HepG2 (cell line): ENCODE data around the gene ARFGEF3. TPM values are rescaled to one million over a fixed set of nuclear protein-coding genes. Genes with fewer than 3 reads are reported as not detected.
A peak's percentile ranks its signal among the peaks of the same experiment; 100 is the strongest.

ENCODE experiments used
- ATAC-seq: fragments of 200-7000 bp; cut with Tn5 transposase; 3 replicates; pipeline ENCODE4 v1.9.1; 2020; ENCODE audit warnings: mild to moderate bottlenecking, moderate library complexity
- BruUV-seq: library from RNA; stranded (reverse); fragments of 400-500 nt; replicated peaks from 2 replicates; lab custom pipeline; 2021; lab: Mats Ljungman, UMichigan
- CTCF ChIA-PET: fragments of 300-600 bp; formaldehyde crosslinking; extraction: SDS; loops from one replicate; lab custom pipeline; 2021; ENCODE audit warnings: low total read pairs, inconsistent platforms, low intra/inter-chr PET ratio; lab: Yijun Ruan, JAX
- POLR2A ChIA-PET: fragments of 350-600 bp; sonication (Branson Sonifier 250); formaldehyde crosslinking; loops from one replicate; lab custom pipeline; 2020; ENCODE audit warnings: antibody characterized with exemption, inconsistent platforms; lab: Yijun Ruan, JAX
- DNase-seq: peaks from one replicate; pipeline ENCODE4 v3.0.0-alpha.2; 2015; ENCODE audit warnings: low spot score
- FAIRE-seq: peaks from 3 replicates; lab custom pipeline; 2011; peaks lifted over from hg19 to GRCh38; lab: Jason Lieb, UNC
- H2AFZ ChIP-seq: one replicate; pipeline ENCODE4 v1.6.1; 2011; ENCODE audit warnings: low read length, inconsistent platforms
- H3K27ac ChIP-seq: fragments of 300-600 bp; 3 replicates; pipeline ENCODE4 v1.8.0; 2011; ENCODE audit warnings: mixed run types, mild to moderate bottlenecking, mixed read lengths, low read length, inconsistent platforms; ENCODE audit not compliant: insufficient read depth; ENCODE audit errors: extremely low read length
- H3K27me3 ChIP-seq, 2 experiments: fragments of 200-600 bp in 1 of 2; 2 replicates in 1 of 2; 3 replicates in 1 of 2; pipeline versions ENCODE4 v1.6.0 to v1.8.0; 2011; ENCODE audit warnings: low read length in 2 of 2, mild to moderate bottlenecking in 2 of 2, moderate library complexity in 2 of 2, inconsistent platforms in 1 of 2; ENCODE audit not compliant: insufficient read depth in 2 of 2, control insufficient read depth in 1 of 2
- H3K36me3 ChIP-seq, 2 experiments: fragments of 200-600 bp in 1 of 2; replicated peaks in 1 of 2; 2 replicates in 1 of 2; 3 replicates in 1 of 2; pipeline versions ENCODE4 v1.5.1 to v1.8.0; 2011; ENCODE audit warnings: low read length in 2 of 2, inconsistent platforms in 1 of 2; ENCODE audit not compliant: insufficient read depth in 2 of 2, control insufficient read depth in 1 of 2
- H3K4me1 ChIP-seq: 2 replicates; pipeline ENCODE4 v1.5.1; 2012; ENCODE audit warnings: low read length, inconsistent platforms; ENCODE audit not compliant: insufficient read depth
- H3K4me2 ChIP-seq: 2 replicates; pipeline ENCODE4 v1.6.0; 2011; ENCODE audit warnings: low read depth, low read length, inconsistent platforms
- H3K4me3 ChIP-seq, 3 experiments: fragments of 200-600 bp in 1 of 3; sonication (generic), shearing (Covaris generic) in 1 of 3; replicated peaks in 1 of 3; 2 replicates each; pipeline ENCODE4 v1.5.1; 2011 to 2016; ENCODE audit warnings: low read length in 3 of 3, inconsistent platforms in 2 of 3, low read depth in 2 of 3, mild to moderate bottlenecking in 2 of 3, control low read depth in 1 of 3, mixed read lengths in 1 of 3; ENCODE audit not compliant: insufficient read depth in 1 of 3
- H3K79me2 ChIP-seq: one replicate; pipeline ENCODE4 v1.6.1; 2011; ENCODE audit warnings: low read length, inconsistent platforms; ENCODE audit not compliant: insufficient read depth
- H3K9ac ChIP-seq: 2 replicates; pipeline ENCODE4 v1.6.0; 2011; ENCODE audit warnings: mild to moderate bottlenecking, low read depth, low read length, inconsistent platforms; ENCODE audit not compliant: insufficient read depth
- H3K9me3 ChIP-seq: 2 replicates; pipeline ENCODE4 v1.5.1; 2012; ENCODE audit warnings: mild to moderate bottlenecking, low read length
- H4K20me1 ChIP-seq: 2 replicates; pipeline ENCODE4 v1.6.0; 2011; ENCODE audit warnings: inconsistent platforms, mild to moderate bottlenecking, low read length, moderate library complexity; ENCODE audit not compliant: insufficient read depth
- MAFF ChIP-seq: IDR thresholded peaks from 2 replicates; pipeline ENCODE4 v1.6.1; 2011; ENCODE audit warnings: low read depth, low read length, improper control_type of control experiment
- MAFK ChIP-seq, 2 experiments: IDR thresholded peaks in 1 of 2; conservative IDR thresholded peaks in 1 of 2; 2 replicates each; pipeline ENCODE4 v1.6.1; 2011; ENCODE audit warnings: improper control_type of control experiment in 2 of 2, low read length in 2 of 2
- MED13 ChIP-seq: sonication (generic); formaldehyde crosslinking; IDR thresholded peaks from 2 replicates; pipeline ENCODE4 v1.5.0; 2020; ENCODE audit warnings: missing genetic modification reagents
- MIXL1 ChIP-seq: IDR thresholded peaks from 2 replicates; pipeline ENCODE4 v1.6.1; 2016
- THAP11 ChIP-seq: IDR thresholded peaks from 2 replicates; pipeline ENCODE4 v1.6.1; 2016; ENCODE audit warnings: missing biosample characterization, missing genetic modification reagents
- ZC3H4 ChIP-seq: sonication (generic); formaldehyde crosslinking; IDR thresholded peaks from 2 replicates; pipeline ENCODE4 v1.4.0; 2020; ENCODE audit warnings: missing genetic modification reagents, borderline replicate concordance
- ZSCAN12 ChIP-seq: sonication (generic); formaldehyde crosslinking; IDR thresholded peaks from 2 replicates; pipeline ENCODE4 v1.9.0; 2021; ENCODE audit warnings: mild to moderate bottlenecking, missing genetic modification reagents
- ZSCAN20 ChIP-seq: sonication (generic); formaldehyde crosslinking; IDR thresholded peaks from 2 replicates; pipeline ENCODE4 v1.4.0; 2020; ENCODE audit warnings: missing genetic modification reagents, mild to moderate bottlenecking, borderline replicate concordance
- WGBS: methylation state at CpG from one replicate; pipeline ENCODE4 v1.1.6; 2017; ENCODE audit warnings: low lambda C conversion rate; 5-methylcytosine and 5-hydroxymethylcytosine counted together
- in situ Hi-C: cut with HindIII; loops from 2 replicates; pipeline ENCODE4 v1.10.0; 2017; ENCODE audit warnings: low pct_unique_long_range_greater_than_20kb; ENCODE audit not compliant: extremely low pct_ligation_motif_present
- intact Hi-C: fragments of 100-400 bp; cut with micrococcal nuclease; formaldehyde crosslinking; loops from one replicate; pipeline ENCODE4 v1.10.0; 2022; ENCODE audit not compliant: unreplicated experiment
- polyA plus RNA-seq, 8 experiments: library from polyadenylated mRNA; depleted of rRNA in 3 of 8; stranded (reverse) in 7 of 8; unstranded in 1 of 8; fragments of >200 nt; fragmentation: Illumina TruSeq in 4 of 8; extraction: Trizol in 4 of 8; gene quantifications; 2 replicates each; pipeline versions ENCODE4 v1.2.1 to v1.2.3, GENCODE V29; 2011 to 2016; ENCODE audit warnings: low read depth in 4 of 8, missing spikeins in 1 of 8, mixed read lengths in 1 of 8; ENCODE audit not compliant: insufficient read depth in 1 of 8
- total RNA-seq, 5 experiments: library from RNA; depleted of rRNA; stranded (reverse); fragments of >200 nt; fragmentation: Illumina TruSeq; extraction: Trizol; gene quantifications; 2 replicates each; pipeline ENCODE4 v1.2.3, GENCODE V29; 2016; ENCODE audit warnings: low read depth in 1 of 5

ARFGEF3 gene
- total and polyA plus RNA-seq, 2 of the 13 experiments (the other 11 are each of a cell fraction or from before 2014, with no cell fraction given), result 0.60 to 2.6 TPM

- no peak for FAIRE-seq
- Histone ChIP-seq H3K4me3 (no peak overlapping the region), H3K9ac (no peak overlapping the region), H2AFZ (no peak overlapping the region), H3K27ac (no peak overlapping the region), H3K4me1 (no peaks in the 10 kb centered on the region), H3K79me2 (no peaks in the 10 kb centered on the region), H4K20me1 (no peaks in the 10 kb centered on the region), H3K4me2 (no peak overlapping the region), H3K9me3 (no peaks in the 10 kb centered on the region), H3K27me3 (no peaks in the 10 kb centered on the region), H3K36me3 (no peaks in the 10 kb centered on the region)
- no peak for DNase-seq
- in situ Hi-C loops, result no loop called here
- intact Hi-C loops, result no loop called here
- no TSS peak for BruUV-seq
- ATAC-seq, result no peak
- POLR2A ChIA-PET, result no interaction called here
- CTCF ChIA-PET, result no interaction called here
- no peak for TF ChIP-seq ZC3H4 (CRISPR knock-in tag)
- TF ChIP-seq MAFF, result 0 out of 2 replicates have a peak, but pooled peaks have one; percentile 15
- peak; percentile 49 to 52; a peak in 3 of 4 replicates for TF ChIP-seq MAFK (conservative IDR thresholded peaks at IDR 0.05 in 1 of 2, IDR thresholded peaks at IDR 0.05 in 1 of 2; ENCODE audit: low read length in 2 of 2)
Observed at GRCh38 chr6:138343112-138343511, 181.4 kb downstream of the ARFGEF3 start.

GRCh38 chr6:138345565-138346285, 184.0 kb downstream of the ARFGEF3 start:
- no peaks in the 10 kb centered on the region for H3K4me1 ChIP-seq
- H3K4me2 ChIP-seq, result no peak overlapping the region
- no peaks in the 10 kb centered on the region for H4K20me1 ChIP-seq
- in situ Hi-C loops (no loop called here), intact Hi-C loops (no loop called here)
- ChIA-PET CTCF (no interaction called here), POLR2A (no interaction called here)
- no peaks in the 10 kb centered on the region for H3K36me3 ChIP-seq
- H3K4me3 ChIP-seq, result no peak overlapping the region
- 7% methylated on average over 2 of the region's 2 CpGs for WGBS
- TF ChIP-seq ZSCAN20 (CRISPR knock-in tag) (no peak), ZSCAN12 (CRISPR knock-in tag) (no peak), MED13 (CRISPR knock-in tag) (no peak), THAP11 (CRISPR knock-in tag) (no peak), MIXL1 (CRISPR knock-in tag) (no peak)
- H2AFZ ChIP-seq, result no peak overlapping the region
- DNase-seq, result no peak
- no TSS peak for BruUV-seq
- no peak overlapping the region for H3K27ac ChIP-seq
- no peaks in the 10 kb centered on the region for H3K9me3 ChIP-seq
- no peaks in the 10 kb centered on the region for H3K79me2 ChIP-seq
- H3K9ac ChIP-seq, result no peak overlapping the region
- peaks cover 0 to 5% of the 10 kb centered on the region in 2 experiments; a peak in 1 of 5 replicates for H3K27me3 ChIP-seq
- ATAC-seq, result no peak
- FAIRE-seq, result no peak
